ENCODE results near the gene RPS6KC1.

- TF ChIP-seq POLR2A (IDR thresholded peaks at IDR 0.05), result no peak
- TF ChIP-seq, protein P1, sequence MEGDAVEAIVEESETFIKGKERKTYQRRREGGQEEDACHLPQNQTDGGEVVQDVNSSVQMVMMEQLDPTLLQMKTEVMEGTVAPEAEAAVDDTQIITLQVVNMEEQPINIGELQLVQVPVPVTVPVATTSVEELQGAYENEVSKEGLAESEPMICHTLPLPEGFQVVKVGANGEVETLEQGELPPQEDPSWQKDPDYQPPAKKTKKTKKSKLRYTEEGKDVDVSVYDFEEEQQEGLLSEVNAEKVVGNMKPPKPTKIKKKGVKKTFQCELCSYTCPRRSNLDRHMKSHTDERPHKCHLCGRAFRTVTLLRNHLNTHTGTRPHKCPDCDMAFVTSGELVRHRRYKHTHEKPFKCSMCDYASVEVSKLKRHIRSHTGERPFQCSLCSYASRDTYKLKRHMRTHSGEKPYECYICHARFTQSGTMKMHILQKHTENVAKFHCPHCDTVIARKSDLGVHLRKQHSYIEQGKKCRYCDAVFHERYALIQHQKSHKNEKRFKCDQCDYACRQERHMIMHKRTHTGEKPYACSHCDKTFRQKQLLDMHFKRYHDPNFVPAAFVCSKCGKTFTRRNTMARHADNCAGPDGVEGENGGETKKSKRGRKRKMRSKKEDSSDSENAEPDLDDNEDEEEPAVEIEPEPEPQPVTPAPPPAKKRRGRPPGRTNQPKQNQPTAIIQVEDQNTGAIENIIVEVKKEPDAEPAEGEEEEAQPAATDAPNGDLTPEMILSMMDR (IDR thresholded peaks at IDR 0.05), result no peak
Measured at GRCh38 chr1:213179784-213180183, 128.7 kb downstream of the RPS6KC1 start.

Data from ovary (tissue), 3 donors.